ENCODE results near the gene TEX29.

The TEX29 gene

DNA sequence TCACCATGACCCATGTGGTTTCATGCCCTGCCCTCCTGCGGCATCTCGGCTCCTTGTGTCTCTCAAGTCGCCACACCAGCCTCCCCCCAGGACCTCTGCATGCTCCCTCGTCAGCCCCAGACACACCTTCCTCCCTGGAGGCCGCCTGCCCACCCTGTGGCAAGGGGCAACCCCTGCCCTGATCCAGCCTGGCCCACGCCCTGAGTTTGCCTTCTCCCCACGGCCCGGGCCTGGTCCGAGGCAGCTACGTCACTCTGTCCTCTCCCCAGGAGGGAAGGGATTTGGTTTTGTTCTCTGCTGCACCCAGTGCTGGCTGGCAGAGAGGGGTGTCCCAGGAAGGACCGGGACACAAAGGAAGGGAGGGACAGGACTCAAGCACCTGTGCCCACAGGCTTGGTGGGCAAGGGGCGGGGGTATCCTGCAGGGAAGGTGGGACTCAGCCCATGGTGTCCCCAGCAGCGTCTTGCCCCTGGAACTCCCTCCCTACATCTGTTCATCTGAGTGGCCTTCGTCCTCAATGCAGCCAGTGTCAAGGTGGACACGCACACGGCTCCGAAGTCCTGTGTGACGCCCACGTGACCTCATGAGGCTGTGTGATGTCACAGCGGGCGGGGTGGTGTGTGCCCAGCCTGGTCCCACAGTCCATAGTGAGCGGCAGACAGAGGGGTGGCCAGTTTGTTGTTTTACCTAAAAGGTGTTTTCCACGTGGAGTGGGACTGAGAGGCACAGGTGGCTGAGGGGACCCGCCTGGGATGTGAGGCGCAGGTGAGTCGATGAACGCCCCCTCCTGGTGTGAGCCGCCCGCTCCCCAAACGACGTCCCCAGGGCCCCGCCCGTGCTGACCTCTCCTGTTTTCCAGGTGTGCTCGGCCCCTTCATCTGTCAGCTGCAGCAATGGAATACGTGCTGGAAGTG lies at the start of gene TEX29:
Gene TEX29, plus strand, starts transcription at position 645 of the 914 bp plus-strand sequence. Its CDS starts 249 bp downstream, at position 894.
- no peak for DNase-seq

DNA sequence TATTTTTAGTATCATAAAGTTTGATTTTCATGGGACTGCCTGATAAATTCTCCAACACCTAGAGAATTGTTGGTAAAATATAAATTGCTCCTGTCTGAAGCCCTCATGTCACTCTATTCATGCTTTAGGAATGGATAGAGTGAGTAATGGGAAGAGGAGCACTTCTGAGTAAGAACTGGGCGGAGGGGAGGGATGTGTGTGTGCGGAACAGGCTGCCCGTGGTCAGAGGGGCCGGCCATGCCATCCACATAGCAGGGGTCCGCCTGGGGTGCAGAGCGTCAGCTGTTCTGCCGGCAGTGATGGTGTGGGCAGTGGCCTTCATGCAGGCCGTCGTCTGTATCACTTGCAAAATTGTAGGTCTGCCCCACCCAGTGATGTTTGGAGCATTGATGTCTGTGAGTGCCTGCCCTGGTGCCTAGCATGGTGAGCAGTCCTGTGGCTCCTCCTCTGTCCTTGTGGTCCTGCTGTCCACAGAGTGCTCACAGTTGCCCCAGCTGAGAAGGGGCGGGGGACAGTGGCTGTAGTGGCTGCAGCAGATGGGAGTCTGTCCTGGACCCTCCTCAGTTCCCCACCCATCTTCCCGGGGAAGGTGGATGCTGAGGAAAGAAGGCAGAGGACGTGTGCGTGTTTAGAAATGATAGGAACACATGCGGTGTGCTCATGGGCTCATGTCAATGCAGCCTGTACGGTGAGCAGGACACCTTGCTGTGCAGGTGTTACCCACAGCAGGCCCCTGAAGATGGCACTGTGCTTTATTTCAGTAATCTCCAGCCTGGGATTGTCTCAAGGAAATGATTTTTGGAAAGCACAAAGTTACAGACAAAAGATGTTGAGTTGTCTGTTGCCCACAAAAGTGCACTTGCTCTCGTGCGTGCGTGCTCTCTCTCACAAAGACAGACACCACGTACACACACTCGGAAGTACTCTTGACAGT lies 49.4 kb upstream of the TEX29 start:
- no peak for DNase-seq

DNA sequence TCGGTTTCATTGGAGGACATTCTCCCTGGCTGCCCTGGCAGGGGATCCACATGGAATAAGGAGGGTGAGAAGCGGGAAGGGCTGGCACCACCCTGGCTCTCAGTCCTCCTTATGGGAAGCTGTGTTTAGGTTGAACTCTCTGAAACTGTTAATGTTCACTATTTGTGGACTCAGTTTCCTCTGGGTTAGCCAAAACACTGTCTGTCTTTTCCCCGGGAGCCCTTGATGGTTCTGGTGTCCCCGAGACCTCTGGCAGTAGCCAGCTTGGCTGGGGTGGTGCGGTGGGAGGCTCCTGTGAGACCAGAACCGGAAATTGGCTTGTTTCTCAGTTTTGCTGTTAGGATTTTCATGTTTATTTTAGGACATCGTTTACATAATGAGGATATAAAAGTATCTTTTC lies 48.3 kb upstream of the TEX29 start:
- no peak for DNase-seq

GRCh38 chr13:111275382-111275781 lies 45.1 kb upstream of the TEX29 start:
- DNase-seq: no peak

- no peak for DNase-seq
Observed at GRCh38 chr13:111275995-111276618, 44.3 kb upstream of the TEX29 start.

DNA sequence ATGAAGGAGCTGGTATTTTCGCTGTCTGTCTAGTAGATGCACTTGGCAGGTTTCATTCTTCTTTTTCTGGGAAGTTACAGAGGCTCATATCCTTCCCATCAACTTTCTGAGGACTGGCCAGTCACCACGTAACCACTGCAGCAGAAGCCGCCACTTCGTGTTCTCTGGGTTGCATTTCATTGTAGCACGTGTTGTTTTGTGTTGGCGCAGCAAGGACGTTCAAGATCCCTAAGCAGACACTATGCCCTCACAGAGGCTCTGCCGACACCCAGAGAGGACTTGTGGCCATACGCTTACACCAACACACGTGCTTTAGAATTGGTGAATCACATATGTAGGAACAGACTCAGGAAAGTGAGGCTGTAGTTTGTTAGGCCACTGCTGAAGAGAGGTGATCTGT lies 42.2 kb upstream of the TEX29 start:
- no peak for DNase-seq

- DNase-seq: no peak
Observed at GRCh38 chr13:111278743-111279652, 41.4 kb upstream of the TEX29 start.

DNA sequence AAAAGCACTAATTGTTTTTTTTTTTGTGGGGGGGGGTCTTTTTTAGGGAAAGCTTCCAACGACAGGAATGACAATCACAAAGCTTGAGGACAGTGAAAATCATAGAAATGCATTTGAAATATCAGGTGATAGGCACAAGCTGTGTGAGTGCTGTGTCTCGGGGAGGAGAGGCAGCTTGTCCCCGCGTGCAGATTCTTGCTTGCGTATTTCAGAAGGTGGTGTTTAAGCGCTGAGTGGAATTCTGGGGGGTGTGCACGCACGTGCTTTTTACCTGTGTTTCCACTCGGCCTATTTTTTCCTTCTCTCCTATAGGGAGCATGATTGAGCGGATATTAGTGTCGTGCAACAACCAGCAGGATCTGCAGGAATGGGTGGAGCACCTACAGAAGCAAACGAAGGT lies 40.2 kb upstream of the TEX29 start:
- no peak for DNase-seq

- DNase-seq: no peak
Observed at GRCh38 chr13:111280681-111281585, 39.5 kb upstream of the TEX29 start.

DNA sequence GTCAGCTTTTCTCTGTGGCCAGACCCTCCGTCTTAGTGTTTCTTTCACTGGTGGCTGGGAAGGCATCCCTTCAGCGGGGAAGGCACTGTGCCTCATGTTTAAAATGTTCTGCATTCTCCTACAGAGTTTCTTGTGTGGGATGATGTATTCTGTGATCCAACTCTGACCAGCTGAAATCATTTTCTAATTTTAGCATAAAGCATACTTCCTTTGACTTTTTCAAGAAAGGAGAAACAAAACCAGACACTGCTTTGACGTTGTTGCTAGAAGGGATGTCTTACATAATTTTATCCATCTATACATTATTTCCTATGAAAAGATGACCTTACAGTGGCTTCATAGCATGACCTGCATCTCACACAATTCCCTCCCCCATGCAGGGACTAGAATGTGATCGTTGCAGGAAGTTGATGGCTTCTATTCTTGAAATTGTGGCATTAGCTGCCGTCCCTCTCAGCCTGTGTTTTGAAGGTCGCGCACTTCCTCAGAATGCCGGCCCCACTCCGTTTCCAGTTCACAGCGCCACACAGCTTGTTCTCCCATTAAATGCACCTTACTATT lies 38.6 kb upstream of the TEX29 start:
- no peak for DNase-seq

- DNase-seq: no peak
Observed at GRCh38 chr13:111282425-111282824, 38.0 kb upstream of the TEX29 start.

DNA sequence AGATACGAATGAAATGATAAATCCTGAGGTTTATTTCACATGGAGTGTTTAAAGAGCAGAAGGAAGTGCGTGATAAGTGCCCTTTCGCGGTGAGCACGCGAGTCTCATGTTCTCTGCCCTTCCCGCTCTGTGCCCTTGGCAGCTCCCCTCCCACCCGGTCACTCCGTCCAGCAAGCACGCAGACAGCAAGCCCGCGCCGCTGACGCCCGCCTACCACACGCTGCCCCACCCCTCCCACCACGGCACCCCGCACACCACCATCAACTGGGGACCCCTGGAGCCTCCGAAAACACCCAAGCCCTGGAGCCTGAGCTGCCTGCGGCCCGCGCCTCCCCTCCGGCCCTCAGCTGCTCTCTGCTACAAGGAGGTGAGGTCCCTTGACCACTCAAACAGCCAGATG lies 37.4 kb upstream of the TEX29 start:
- DNase-seq: no peak

DNA sequence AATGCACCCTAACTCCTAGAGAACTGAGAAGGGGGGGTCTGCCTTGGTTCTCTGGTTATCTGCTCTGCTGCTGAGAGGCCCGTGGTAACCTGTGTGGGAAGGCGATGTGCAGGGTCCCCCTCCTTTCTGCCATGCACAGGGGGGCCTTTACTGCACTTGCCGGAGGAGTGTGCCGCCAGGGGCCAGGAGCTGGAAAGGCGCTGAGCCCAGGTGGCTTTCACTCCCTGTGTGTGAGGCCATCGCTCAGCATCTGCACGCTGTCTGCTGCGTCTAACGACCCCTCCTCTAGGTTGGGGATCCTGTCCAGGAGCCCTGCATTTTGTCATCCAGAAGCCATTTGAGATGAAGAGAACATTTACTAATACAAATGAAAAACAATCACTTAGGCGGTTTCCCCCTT lies 37.0 kb upstream of the TEX29 start:
- no peak for DNase-seq

DNA sequence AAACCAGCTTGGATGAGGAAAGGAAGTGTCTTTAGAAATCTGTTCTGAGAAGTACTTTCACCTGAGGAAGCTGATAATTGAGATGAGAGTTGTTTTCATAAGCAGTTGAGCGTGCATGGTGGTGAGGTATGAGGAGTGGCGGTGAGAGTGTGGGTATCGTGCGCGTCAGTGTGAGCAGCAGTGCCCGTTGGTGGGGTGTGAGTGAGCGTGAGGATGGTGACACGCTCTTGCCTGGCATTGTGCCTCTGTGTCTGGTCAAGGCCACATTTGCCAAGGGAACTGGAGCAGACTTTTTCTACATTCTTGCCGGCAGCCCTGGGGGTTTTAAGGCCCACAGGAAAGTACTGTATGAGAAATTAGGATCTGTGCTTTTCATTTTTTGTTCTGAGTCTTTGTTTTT lies 36.5 kb upstream of the TEX29 start:
- DNase-seq: no peak

GRCh38 chr13:111284565-111284964 lies 35.9 kb upstream of the TEX29 start:
- no peak for DNase-seq

DNA sequence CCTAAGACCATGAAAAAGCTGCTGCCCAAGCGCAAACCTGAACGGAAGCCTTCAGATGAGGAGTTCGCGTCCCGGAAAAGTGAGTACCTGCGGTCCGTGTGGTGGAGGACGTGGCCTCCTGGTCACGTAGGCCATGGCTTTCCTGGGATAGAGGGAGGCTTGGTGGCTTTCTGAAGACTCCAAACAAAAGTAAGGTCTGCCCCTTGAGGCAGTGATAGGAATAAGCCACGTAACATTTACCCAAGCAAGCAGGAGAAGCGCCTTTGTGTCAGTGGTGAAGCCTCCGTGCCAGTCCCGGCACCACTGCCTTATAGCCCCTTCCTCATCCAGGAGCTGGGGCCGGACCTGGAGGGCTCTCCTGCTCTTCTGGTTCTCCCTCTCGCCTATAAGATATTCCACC lies 34.3 kb upstream of the TEX29 start:
- no peak for DNase-seq

DNA sequence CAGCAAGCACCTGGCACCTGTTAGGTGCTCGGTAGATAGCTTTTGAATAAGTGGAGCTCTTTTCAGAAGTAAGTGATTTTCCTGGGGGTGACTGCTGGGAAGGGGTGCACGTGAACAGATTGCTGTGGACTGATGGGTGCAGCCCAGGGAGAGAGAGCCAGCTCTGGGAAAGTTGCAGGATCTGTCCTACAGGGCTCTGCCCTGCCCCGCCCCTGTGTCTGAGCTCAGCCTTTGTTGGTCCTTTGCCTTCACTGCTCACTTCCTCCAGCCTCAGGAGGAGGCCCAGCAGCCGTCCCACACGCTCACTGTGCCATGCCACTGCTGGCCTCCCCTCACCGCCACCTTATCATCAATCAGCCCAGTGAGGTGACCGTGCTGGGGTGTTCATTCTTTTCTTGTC lies 33.7 kb upstream of the TEX29 start:
- DNase-seq: no peak

DNA sequence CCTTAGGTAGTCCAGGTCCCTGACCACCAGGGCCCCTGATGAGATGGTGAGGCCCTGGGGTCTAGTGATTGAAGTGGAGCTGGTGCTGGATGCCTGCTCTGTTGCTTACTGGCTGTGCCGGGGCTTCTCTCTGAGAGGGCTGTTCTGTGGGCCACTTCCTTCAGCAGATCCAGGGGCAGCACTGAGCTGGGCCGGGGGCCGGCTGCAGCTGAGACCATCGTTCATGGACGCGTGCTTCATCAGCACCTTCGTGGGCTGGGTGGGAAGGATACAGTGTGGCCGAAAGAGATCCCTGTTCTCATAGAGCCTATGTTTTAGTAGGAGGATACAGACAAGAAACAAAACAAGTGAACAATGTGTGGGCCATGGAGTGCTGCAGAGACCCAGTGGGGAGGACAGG lies 33.2 kb upstream of the TEX29 start:
- no peak for DNase-seq

GRCh38 chr13:111288276-111288675 lies 32.2 kb upstream of the TEX29 start:
- DNase-seq: no peak

DNA sequence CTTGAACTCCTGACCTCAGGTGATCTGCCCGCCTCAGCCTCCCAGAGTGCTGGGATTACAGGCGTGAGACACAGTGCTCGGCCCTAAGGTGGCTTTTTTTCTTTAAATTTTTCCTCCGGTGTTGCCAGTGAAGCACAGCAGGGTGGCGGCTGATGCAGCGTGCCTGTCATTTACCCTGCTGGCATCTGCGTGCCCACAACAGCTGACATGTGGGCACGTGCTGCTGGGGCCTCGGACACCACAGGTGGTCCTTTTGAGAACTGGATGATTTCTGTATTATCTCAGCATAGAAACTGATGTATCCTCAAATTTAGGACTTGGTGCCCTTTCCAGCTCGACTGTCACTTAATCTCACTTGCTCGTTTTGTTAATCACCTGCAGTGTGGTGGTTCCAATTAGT lies 31.2 kb upstream of the TEX29 start:
- no peak for DNase-seq

DNA sequence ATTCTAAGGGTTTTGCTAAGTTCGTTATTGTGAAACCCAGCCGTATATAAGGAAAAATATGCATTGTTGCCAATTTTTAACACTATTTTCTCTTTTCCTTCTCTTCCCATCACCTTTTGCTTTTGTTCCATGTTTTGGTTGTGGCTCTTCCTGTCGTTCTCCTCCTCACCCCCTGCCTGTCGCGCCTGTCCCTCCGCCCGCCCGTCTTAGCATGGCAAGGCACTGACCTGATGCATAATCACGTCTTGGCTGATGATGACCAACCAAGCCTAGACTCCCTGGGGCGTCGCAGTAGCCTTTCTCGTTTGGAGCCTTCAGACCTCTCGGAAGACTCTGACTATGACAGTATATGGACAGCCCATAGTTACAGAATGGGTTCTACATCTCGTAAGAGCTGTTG lies 28.5 kb upstream of the TEX29 start:
- DNase-seq: no peak
